ENCODE measurements around the gene C2.

DNA sequence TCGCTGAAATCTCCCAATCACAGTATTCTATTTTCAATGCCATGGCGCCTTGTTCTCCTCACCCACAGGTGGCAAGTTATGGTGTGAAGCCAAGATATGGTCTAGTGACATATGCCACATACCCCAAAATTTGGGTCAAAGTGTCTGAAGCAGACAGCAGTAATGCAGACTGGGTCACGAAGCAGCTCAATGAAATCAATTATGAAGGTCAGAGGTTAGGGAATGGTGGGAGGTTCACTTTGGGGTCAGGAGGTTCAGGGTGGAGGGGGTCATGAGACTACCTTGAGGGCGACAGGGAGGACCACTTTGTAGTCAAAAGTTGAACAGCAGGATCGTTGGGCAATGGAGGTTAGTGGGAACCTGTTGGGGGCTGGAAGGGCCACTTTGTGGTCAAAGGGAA lies 20.8 kb downstream of the C2 start:
- no peak for TF ChIP-seq EZH2phosphoT487 (conservative IDR thresholded peaks at IDR 0.05; ENCODE audit: low read length)
- TF ChIP-seq, protein P1, sequence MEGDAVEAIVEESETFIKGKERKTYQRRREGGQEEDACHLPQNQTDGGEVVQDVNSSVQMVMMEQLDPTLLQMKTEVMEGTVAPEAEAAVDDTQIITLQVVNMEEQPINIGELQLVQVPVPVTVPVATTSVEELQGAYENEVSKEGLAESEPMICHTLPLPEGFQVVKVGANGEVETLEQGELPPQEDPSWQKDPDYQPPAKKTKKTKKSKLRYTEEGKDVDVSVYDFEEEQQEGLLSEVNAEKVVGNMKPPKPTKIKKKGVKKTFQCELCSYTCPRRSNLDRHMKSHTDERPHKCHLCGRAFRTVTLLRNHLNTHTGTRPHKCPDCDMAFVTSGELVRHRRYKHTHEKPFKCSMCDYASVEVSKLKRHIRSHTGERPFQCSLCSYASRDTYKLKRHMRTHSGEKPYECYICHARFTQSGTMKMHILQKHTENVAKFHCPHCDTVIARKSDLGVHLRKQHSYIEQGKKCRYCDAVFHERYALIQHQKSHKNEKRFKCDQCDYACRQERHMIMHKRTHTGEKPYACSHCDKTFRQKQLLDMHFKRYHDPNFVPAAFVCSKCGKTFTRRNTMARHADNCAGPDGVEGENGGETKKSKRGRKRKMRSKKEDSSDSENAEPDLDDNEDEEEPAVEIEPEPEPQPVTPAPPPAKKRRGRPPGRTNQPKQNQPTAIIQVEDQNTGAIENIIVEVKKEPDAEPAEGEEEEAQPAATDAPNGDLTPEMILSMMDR (IDR thresholded peaks at IDR 0.05; ENCODE audit: insufficient read depth, low read length, poor library complexity, severe bottlenecking), result no peak

Data from SU-DHL-6 (cell line).